Liver (tissue), 3 donors: ENCODE measurements around the gene BCAT1.

Experiments
- EGR1 ChIP-seq, 2 donors: IDR thresholded peaks; 2 replicates each; pipeline ENCODE4 v1.6.1; 2016 to 2018; ENCODE audit warnings: antibody characterized with exemption in 2 of 2, low read depth in 2 of 2
- FOXA1 ChIP-seq: IDR thresholded peaks from 2 replicates; pipeline ENCODE4 v1.6.1; 2016; ENCODE audit warnings: antibody characterized with exemption
- GABPA ChIP-seq, 2 donors: IDR thresholded peaks in 1 of 2; conservative IDR thresholded peaks in 1 of 2; 2 replicates each; pipeline ENCODE4 v1.6.1; 2016; ENCODE audit warnings: antibody characterized with exemption in 2 of 2, mild to moderate bottlenecking in 1 of 2, moderate library complexity in 1 of 2
- JUND ChIP-seq, 2 donors: IDR thresholded peaks; 2 replicates each; pipeline ENCODE4 v1.6.1; 2016; ENCODE audit warnings: antibody characterized with exemption in 2 of 2
- TAF1 ChIP-seq: conservative IDR thresholded peaks from 2 replicates; pipeline ENCODE4 v1.6.1; 2016; ENCODE audit warnings: antibody characterized with exemption, mild to moderate bottlenecking
- TF ChIP-seq, protein P1 (sequence below): fragments of 150-350 bp; IDR thresholded peaks from 2 replicates; pipeline ENCODE4 v1.5.1; 2017; ENCODE audit warnings: improper control_type of control experiment, low read depth, low read length; ENCODE audit not compliant: missing input control
- donor health status: healthy.
- donor health status: healthy.

DNA sequence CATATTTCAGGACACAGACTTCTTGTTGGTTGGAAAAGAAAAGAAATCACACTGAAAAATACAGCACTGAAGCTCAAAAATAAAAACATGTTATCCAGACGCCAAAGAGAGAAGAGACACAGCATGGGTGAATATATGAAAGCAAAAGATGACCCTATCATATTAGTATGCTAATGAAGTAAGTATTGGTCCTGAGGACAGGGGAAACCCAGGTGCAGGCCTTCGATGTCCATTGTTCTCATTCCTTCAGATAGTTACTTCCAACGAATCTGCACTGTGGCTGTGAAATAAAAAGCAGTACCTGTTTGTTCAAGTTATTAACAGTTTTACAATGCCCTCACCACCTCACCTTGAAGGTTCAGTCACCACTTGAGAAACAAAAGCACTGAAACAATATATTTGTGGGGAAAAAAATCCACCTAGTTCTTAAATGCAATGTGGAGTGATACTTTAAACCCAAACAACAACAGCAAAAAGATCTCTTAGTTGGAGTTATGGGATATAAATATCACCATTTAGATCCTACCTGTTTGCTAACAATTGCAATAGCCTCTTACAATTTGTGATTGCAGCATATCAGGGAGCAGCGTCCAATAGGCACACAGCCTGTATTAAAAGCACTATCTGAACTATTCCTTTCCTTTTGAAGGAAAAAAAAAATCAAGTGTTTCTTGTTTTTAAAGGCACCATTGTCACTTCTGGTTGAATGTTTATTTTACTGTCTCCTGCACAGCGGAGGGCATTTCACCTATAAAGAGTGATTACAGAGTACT, 188.1 kb downstream of the BCAT1 start:
- TF ChIP-seq, protein P1, sequence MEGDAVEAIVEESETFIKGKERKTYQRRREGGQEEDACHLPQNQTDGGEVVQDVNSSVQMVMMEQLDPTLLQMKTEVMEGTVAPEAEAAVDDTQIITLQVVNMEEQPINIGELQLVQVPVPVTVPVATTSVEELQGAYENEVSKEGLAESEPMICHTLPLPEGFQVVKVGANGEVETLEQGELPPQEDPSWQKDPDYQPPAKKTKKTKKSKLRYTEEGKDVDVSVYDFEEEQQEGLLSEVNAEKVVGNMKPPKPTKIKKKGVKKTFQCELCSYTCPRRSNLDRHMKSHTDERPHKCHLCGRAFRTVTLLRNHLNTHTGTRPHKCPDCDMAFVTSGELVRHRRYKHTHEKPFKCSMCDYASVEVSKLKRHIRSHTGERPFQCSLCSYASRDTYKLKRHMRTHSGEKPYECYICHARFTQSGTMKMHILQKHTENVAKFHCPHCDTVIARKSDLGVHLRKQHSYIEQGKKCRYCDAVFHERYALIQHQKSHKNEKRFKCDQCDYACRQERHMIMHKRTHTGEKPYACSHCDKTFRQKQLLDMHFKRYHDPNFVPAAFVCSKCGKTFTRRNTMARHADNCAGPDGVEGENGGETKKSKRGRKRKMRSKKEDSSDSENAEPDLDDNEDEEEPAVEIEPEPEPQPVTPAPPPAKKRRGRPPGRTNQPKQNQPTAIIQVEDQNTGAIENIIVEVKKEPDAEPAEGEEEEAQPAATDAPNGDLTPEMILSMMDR, result no peak
- TF ChIP-seq GABPA (IDR thresholded peaks at IDR 0.05 in 1 of 2, conservative IDR thresholded peaks at IDR 0.05 in 1 of 2) (no peak), TAF1 (no peak), FOXA1 (no peak), EGR1 (IDR thresholded peaks at IDR 0.05; ENCODE audit: low read depth in 2 of 2) (no peak), JUND (IDR thresholded peaks at IDR 0.05) (no peak)
